Choroid plexus epithelial cell (primary cell): ENCODE results near the gene ARSJ.
"Not testable (repeated sequence)": the region's sequence is repeated elsewhere in the genome, so short reads cannot be mapped to it uniquely, and the experiment has no call there.

ENCODE experiments used
- DNase-seq: peaks from one replicate; pipeline ENCODE4 v3.0.0-alpha.2; 2010; ENCODE audit warnings: low read depth
- H3K4me3 ChIP-seq: 2 replicates; pipeline ENCODE4 v1.5.1; 2011; ENCODE audit warnings: low read depth, mild to moderate bottlenecking, control low read depth, low read length, moderate library complexity
- TF ChIP-seq, protein P1 (sequence below): conservative IDR thresholded peaks from 2 replicates; pipeline ENCODE4 v1.5.1; 2011; ENCODE audit warnings: low read depth, mild to moderate bottlenecking, control low read depth, inconsistent platforms, low read length, moderate library complexity

The ARSJ gene

DNA sequence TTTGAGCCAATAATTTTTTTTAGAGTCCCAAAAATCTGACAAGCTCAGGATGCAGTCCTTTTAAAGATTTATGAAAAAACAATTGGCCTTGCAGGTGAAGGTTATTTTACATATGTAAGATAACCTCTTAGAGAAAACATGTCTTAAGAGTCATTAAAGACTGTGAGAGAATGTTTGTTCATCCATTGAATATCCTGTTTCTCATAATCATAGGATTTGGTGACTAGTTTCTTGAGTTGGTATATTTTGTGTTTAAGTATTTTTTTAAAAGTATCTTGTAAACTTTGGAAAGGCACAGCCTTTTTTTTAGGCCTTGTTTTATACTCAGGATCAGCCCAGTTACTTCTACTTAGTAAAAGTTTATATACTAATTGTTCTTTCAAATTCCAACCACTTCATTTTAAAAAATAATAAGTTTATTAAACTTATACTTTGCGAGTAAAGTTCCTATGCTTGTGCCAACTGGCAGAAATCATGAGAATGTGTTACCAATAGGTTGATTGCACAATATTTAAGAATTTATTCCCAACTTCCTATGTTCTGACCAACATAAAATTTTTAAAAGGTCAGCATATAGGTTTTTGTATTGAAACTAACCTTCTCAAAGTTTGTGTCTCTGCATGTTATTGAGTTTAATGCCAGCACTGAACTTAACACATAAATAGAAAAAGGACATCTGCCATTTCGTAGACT, 40.0 kb upstream of the ARSJ start:
- TF ChIP-seq, protein P1, sequence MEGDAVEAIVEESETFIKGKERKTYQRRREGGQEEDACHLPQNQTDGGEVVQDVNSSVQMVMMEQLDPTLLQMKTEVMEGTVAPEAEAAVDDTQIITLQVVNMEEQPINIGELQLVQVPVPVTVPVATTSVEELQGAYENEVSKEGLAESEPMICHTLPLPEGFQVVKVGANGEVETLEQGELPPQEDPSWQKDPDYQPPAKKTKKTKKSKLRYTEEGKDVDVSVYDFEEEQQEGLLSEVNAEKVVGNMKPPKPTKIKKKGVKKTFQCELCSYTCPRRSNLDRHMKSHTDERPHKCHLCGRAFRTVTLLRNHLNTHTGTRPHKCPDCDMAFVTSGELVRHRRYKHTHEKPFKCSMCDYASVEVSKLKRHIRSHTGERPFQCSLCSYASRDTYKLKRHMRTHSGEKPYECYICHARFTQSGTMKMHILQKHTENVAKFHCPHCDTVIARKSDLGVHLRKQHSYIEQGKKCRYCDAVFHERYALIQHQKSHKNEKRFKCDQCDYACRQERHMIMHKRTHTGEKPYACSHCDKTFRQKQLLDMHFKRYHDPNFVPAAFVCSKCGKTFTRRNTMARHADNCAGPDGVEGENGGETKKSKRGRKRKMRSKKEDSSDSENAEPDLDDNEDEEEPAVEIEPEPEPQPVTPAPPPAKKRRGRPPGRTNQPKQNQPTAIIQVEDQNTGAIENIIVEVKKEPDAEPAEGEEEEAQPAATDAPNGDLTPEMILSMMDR, result no peak
- peak; percentile 47 for DNase-seq
- H3K4me3 ChIP-seq, result no peak overlapping the region

DNA sequence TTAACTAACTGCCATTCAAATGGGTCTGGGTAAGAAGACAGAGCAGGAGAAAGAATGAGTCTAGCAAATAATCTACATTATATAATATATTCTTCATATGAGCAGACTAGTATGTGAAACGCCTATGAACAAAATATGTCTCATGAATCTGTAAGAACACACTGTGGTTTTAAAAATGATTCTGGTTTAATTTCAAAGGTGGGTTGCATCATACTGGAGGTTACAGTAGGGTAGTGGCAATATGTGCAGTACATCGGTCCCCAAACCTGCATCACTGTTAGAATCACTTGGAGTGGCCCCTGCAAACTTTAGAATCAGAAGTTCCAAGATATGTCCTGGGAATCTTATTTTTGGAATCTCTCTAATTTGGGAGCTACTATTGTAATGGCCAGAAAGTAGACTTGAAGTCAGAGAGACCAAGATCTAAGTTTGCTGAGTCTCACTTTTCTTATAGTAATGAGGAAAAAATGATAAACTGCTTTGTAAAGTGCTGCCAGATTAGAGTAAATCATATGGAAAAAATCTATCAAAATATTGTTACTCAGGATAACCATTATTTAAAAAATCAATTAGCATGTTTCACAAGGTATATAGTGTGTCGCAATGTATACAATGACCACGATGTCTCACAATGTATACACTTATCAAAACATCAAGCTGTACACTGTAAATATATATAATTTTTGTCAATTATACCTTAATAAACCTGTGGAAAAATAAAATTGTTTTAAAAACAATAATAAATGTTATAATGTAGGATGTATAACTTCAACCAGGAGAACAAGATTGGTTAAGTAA, 37.9 kb upstream of the ARSJ start:
- H3K4me3 ChIP-seq, result no peak overlapping the region
- peak; percentile 30 for DNase-seq
- TF ChIP-seq, protein P1, result no peak

GRCh38 chr4:114015444-114015899, 36.0 kb upstream of the ARSJ start:
- H3K4me3 ChIP-seq, result no peak overlapping the region
- TF ChIP-seq, protein P1, result no peak
- peak; percentile 96 for DNase-seq

GRCh38 chr4:114013201-114013600, 33.8 kb upstream of the ARSJ start:
- peak; percentile 5 for DNase-seq
- not testable (repeated sequence) for H3K4me3 ChIP-seq

GRCh38 chr4:114012749-114013148, 33.3 kb upstream of the ARSJ start:
- H3K4me3 ChIP-seq, result no peak overlapping the region
- TF ChIP-seq, protein P1, result no peak
- no peak for DNase-seq

DNA sequence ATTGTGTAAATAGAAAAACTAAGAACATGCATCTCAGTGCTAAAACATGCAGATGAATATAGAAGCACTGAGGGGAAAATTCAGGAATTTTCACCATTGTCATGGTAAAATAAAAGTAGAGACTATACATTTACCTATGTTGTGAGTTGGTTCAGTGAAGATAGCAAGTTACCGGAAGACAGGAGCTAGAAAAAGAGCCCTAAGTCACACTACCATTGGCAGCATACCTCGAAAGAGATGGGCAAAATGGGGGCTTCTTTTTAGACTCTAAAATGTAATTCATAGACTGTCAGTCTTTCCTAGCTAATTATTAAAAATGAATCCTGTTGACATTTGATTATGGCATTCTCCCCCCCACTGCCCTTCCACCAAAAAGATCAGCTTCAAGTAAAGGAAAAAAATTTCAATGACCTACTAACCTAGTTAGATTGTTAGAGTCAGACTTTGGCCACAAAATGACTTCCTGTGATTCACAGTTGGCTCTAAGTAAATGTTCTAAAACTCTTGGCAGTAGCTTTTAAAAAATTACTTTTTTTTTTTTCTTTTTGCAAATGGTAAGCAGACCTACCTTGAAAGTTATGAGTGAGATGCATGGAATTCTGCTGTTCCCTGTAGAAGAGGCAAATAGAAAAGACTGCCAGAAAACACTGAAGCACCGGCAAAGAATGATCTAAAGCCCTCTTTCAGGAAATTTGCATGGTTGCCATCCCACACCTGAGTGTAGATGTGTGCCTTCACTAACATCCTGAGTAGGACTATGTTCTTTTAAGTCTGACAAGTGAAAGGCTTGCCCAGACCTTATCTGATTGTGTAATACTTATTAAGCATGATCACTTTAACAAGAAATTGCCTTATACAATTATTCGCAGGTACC, 26.4 kb upstream of the ARSJ start:
- DNase-seq, result peak; percentile 56

GRCh38 chr4:114004483-114005226, 25.2 kb upstream of the ARSJ start:
- not testable (repeated sequence) for DNase-seq, H3K4me3 ChIP-seq

More for the DNA sequence above, 26.4 kb upstream of the ARSJ start:
- TF ChIP-seq, protein P1, result no peak
- no peak overlapping the region for H3K4me3 ChIP-seq
